ENCODE measurements around the gene SCYL2. TPM values are rescaled to one million over a fixed set of nuclear protein-coding genes. Genes with fewer than 3 reads are reported as not detected.

Gene SCYL2
- polyA plus RNA-seq, 1 donor: 52.9 TPM

GRCh38 chr12:100234591-100235304 is 32.2 kb upstream of the SCYL2 start:
- no peaks in the 10 kb centered on the region for H3K36me3 ChIP-seq (ENCODE audit: control insufficient read depth, insufficient read depth, low read length)
- no peak overlapping the region for H3K4me3 ChIP-seq (ENCODE audit: low read length)
- no peaks in the 10 kb centered on the region for H3K27me3 ChIP-seq (ENCODE audit: control insufficient read depth, insufficient read depth, low read length)
- H3K27ac ChIP-seq (ENCODE audit: low read length): no peak overlapping the region
- H3K4me1 ChIP-seq (ENCODE audit: control insufficient read depth, insufficient read depth, low read length): peaks cover 3% of the 10 kb centered on the region
- WGBS (ENCODE audit: insufficient coverage, low lambda C conversion rate): 89% methylated on average over 1 of the region's 7 CpGs
- H3K9me3 ChIP-seq (ENCODE audit: control insufficient read depth, low read depth, low read length): no peaks in the 10 kb centered on the region
- DNase-seq: no peak

- peak overlapping the region; percentile 58 for H3K27ac ChIP-seq (ENCODE audit: low read length)
- H3K27me3 ChIP-seq (ENCODE audit: control insufficient read depth, insufficient read depth, low read length): no peaks in the 10 kb centered on the region
- no CpG with 5 or more reads among the region's 3 CpGs for WGBS (ENCODE audit: insufficient coverage, low lambda C conversion rate)
- no peaks in the 10 kb centered on the region for H3K36me3 ChIP-seq (ENCODE audit: control insufficient read depth, insufficient read depth, low read length)
- no peak overlapping the region for H3K4me3 ChIP-seq (ENCODE audit: low read length)
- peak; percentile 44 to 51 for DNase-seq
- H3K4me1 ChIP-seq (ENCODE audit: control insufficient read depth, insufficient read depth, low read length): peaks cover 3% of the 10 kb centered on the region
- no peaks in the 10 kb centered on the region for H3K9me3 ChIP-seq (ENCODE audit: control insufficient read depth, low read depth, low read length)
Observed at GRCh38 chr12:100238801-100239200, 28.2 kb upstream of the SCYL2 start.

GRCh38 chr12:100239589-100239988 is 27.4 kb upstream of the SCYL2 start:
- H3K27ac ChIP-seq (ENCODE audit: low read length): no peak overlapping the region
- WGBS (ENCODE audit: insufficient coverage, low lambda C conversion rate): no CpG with 5 or more reads among the region's 1 CpG
- no peak for DNase-seq

GRCh38 chr12:100243137-100243536 is 23.8 kb upstream of the SCYL2 start:
- no peaks in the 10 kb centered on the region for H3K9me3 ChIP-seq (ENCODE audit: control insufficient read depth, low read depth, low read length)
- no peak overlapping the region for H3K4me3 ChIP-seq (ENCODE audit: low read length)
- no peaks in the 10 kb centered on the region for H3K27me3 ChIP-seq (ENCODE audit: control insufficient read depth, insufficient read depth, low read length)
- DNase-seq: no peak
- 94% methylated on average over 3 of the region's 5 CpGs for WGBS (ENCODE audit: insufficient coverage, low lambda C conversion rate)
- H3K36me3 ChIP-seq (ENCODE audit: control insufficient read depth, insufficient read depth, low read length): no peaks in the 10 kb centered on the region
- H3K27ac ChIP-seq (ENCODE audit: low read length): no peak overlapping the region
- H3K4me1 ChIP-seq (ENCODE audit: control insufficient read depth, insufficient read depth, low read length): peaks cover 3% of the 10 kb centered on the region

More at GRCh38 chr12:100239589-100239988, 27.4 kb upstream of the SCYL2 start:
- Histone ChIP-seq H3K9me3 (ENCODE audit: control insufficient read depth, low read depth, low read length) (no peaks in the 10 kb centered on the region), H3K4me1 (ENCODE audit: control insufficient read depth, insufficient read depth, low read length) (peaks cover 3% of the 10 kb centered on the region), H3K36me3 (ENCODE audit: control insufficient read depth, insufficient read depth, low read length) (no peaks in the 10 kb centered on the region), H3K27me3 (ENCODE audit: control insufficient read depth, insufficient read depth, low read length) (no peaks in the 10 kb centered on the region), H3K4me3 (ENCODE audit: low read length) (no peak overlapping the region)

DNA sequence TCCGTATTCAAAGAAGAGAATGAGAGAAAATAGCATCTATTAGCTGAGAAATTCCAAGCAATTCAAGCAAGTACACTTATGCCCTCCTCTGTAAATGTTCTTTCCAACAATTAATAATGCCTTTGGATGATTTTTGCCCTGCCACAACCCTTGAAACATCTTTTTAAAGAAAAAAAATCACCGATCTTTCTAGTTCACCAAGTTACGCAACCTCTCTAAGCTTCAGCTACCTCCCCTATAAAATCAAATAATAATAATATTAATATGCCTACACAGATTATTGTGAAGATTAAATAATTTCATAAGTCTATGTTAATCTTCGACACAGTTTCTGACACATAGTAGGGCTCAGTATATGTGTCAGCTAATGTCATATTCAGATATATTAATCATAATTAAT is 19.2 kb upstream of the SCYL2 start:
- no peaks in the 10 kb centered on the region for H3K27me3 ChIP-seq (ENCODE audit: control insufficient read depth, insufficient read depth, low read length)
- no peaks in the 10 kb centered on the region for H3K9me3 ChIP-seq (ENCODE audit: control insufficient read depth, low read depth, low read length)
- DNase-seq: no peak
- no peak overlapping the region for H3K4me3 ChIP-seq (ENCODE audit: low read length)
- H3K4me1 ChIP-seq (ENCODE audit: control insufficient read depth, insufficient read depth, low read length): peaks cover 10% of the 10 kb centered on the region
- no peaks in the 10 kb centered on the region for H3K36me3 ChIP-seq (ENCODE audit: control insufficient read depth, insufficient read depth, low read length)
- no peak overlapping the region for H3K27ac ChIP-seq (ENCODE audit: low read length)
- 100% methylated on average over 3 of the region's 4 CpGs for WGBS (ENCODE audit: insufficient coverage, low lambda C conversion rate)

GRCh38 chr12:100248886-100249285 is 18.1 kb upstream of the SCYL2 start:
- no peak overlapping the region for H3K27ac ChIP-seq (ENCODE audit: low read length)
- H3K36me3 ChIP-seq (ENCODE audit: control insufficient read depth, insufficient read depth, low read length): no peaks in the 10 kb centered on the region
- peaks cover 10% of the 10 kb centered on the region for H3K4me1 ChIP-seq (ENCODE audit: control insufficient read depth, insufficient read depth, low read length)
- no peak for DNase-seq
- H3K27me3 ChIP-seq (ENCODE audit: control insufficient read depth, insufficient read depth, low read length): no peaks in the 10 kb centered on the region
- H3K9me3 ChIP-seq (ENCODE audit: control insufficient read depth, low read depth, low read length): no peaks in the 10 kb centered on the region
- no peak overlapping the region for H3K4me3 ChIP-seq (ENCODE audit: low read length)

DNA sequence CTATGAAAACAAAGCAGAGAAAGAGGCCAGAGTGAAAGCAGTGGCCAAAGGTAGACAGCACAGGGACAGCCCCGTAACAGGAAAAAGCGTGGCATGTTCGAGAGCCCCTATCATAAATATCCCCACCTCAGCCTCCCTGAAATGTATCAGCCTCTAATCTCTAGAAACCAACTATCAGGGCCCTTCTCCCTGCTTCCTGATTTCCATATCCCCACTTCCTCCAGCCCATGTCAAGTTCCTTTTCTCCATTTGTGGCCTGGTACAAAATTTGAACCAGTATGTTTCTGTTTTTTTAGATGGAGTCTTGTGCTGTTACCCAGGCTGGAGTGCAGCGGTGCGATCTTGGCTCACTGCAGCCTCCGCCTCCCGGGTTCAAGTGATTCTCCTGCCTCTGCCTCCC is 17.0 kb upstream of the SCYL2 start:
- H3K27me3 ChIP-seq (ENCODE audit: control insufficient read depth, insufficient read depth, low read length): no peaks in the 10 kb centered on the region
- peak in 1 of 2 donors; percentile 46 for DNase-seq
- no CpG with 5 or more reads among the region's 7 CpGs for WGBS (ENCODE audit: insufficient coverage, low lambda C conversion rate)
- peaks cover 13% of the 10 kb centered on the region for H3K4me1 ChIP-seq (ENCODE audit: control insufficient read depth, insufficient read depth, low read length)
- no peak overlapping the region for H3K4me3 ChIP-seq (ENCODE audit: low read length)
- no peak overlapping the region for H3K27ac ChIP-seq (ENCODE audit: low read length)
- no peaks in the 10 kb centered on the region for H3K36me3 ChIP-seq (ENCODE audit: control insufficient read depth, insufficient read depth, low read length)
- no peaks in the 10 kb centered on the region for H3K9me3 ChIP-seq (ENCODE audit: control insufficient read depth, low read depth, low read length)

- no CpG with 5 or more reads among the region's 2 CpGs for WGBS (ENCODE audit: insufficient coverage, low lambda C conversion rate)
- peak; percentile 65 to 84 for DNase-seq
- Histone ChIP-seq H3K4me3 (ENCODE audit: low read length) (no peak overlapping the region), H3K4me1 (ENCODE audit: control insufficient read depth, insufficient read depth, low read length) (peaks cover 17% of the 10 kb centered on the region), H3K9me3 (ENCODE audit: control insufficient read depth, low read depth, low read length) (no peaks in the 10 kb centered on the region), H3K27me3 (ENCODE audit: control insufficient read depth, insufficient read depth, low read length) (no peaks in the 10 kb centered on the region), H3K36me3 (ENCODE audit: control insufficient read depth, insufficient read depth, low read length) (no peaks in the 10 kb centered on the region), H3K27ac (ENCODE audit: low read length) (no peak overlapping the region)
Observed at GRCh38 chr12:100251917-100252316, 15.1 kb upstream of the SCYL2 start.

GRCh38 chr12:100253437-100253836 is 13.5 kb upstream of the SCYL2 start:
- Histone ChIP-seq H3K36me3 (ENCODE audit: control insufficient read depth, insufficient read depth, low read length) (no peaks in the 10 kb centered on the region), H3K27me3 (ENCODE audit: control insufficient read depth, insufficient read depth, low read length) (no peaks in the 10 kb centered on the region), H3K27ac (ENCODE audit: low read length) (no peak overlapping the region), H3K4me3 (ENCODE audit: low read length) (no peak overlapping the region), H3K9me3 (ENCODE audit: control insufficient read depth, low read depth, low read length) (no peaks in the 10 kb centered on the region), H3K4me1 (ENCODE audit: control insufficient read depth, insufficient read depth, low read length) (peaks cover 17% of the 10 kb centered on the region)
- no peak for DNase-seq
- no CpG with 5 or more reads among the region's 1 CpG for WGBS (ENCODE audit: insufficient coverage, low lambda C conversion rate)

- H3K27ac ChIP-seq (ENCODE audit: low read length): no peak overlapping the region
- H3K36me3 ChIP-seq (ENCODE audit: control insufficient read depth, insufficient read depth, low read length): no peaks in the 10 kb centered on the region
- WGBS (ENCODE audit: insufficient coverage, low lambda C conversion rate): no CpG with 5 or more reads among the region's 1 CpG
- peaks cover 14% of the 10 kb centered on the region for H3K4me1 ChIP-seq (ENCODE audit: control insufficient read depth, insufficient read depth, low read length)
- no peaks in the 10 kb centered on the region for H3K9me3 ChIP-seq (ENCODE audit: control insufficient read depth, low read depth, low read length)
- H3K4me3 ChIP-seq (ENCODE audit: low read length): no peak overlapping the region
- DNase-seq: no peak
- H3K27me3 ChIP-seq (ENCODE audit: control insufficient read depth, insufficient read depth, low read length): no peaks in the 10 kb centered on the region
Observed at GRCh38 chr12:100254876-100255275, 12.1 kb upstream of the SCYL2 start.

- Histone ChIP-seq H3K27me3 (ENCODE audit: control insufficient read depth, insufficient read depth, low read length) (no peaks in the 10 kb centered on the region), H3K4me1 (ENCODE audit: control insufficient read depth, insufficient read depth, low read length) (peaks cover 8% of the 10 kb centered on the region), H3K36me3 (ENCODE audit: control insufficient read depth, insufficient read depth, low read length) (no peaks in the 10 kb centered on the region), H3K4me3 (ENCODE audit: low read length) (no peak overlapping the region), H3K9me3 (ENCODE audit: control insufficient read depth, low read depth, low read length) (no peaks in the 10 kb centered on the region), H3K27ac (ENCODE audit: low read length) (no peak overlapping the region)
- DNase-seq: no peak
- 100% methylated on average over 1 of the region's 1 CpG for WGBS (ENCODE audit: insufficient coverage, low lambda C conversion rate)
Observed at GRCh38 chr12:100258127-100258526, 8.8 kb upstream of the SCYL2 start.

Measured in large intestine (tissue), 3 donors.